Gastrocnemius medialis (tissue), 4 donors: ENCODE measurements around the gene GDI1.

Experiments used
- POLR2A ChIP-seq, 2 donors: fragments of 450-650 bp; IDR thresholded peaks; one replicate each; pipeline ENCODE4 v1.6.1; 2017; ENCODE audit warnings: antibody characterized with exemption in 2 of 2, mild to moderate bottlenecking in 2 of 2, moderate library complexity in 2 of 2
- TF ChIP-seq, protein P1 (sequence below), 5 experiments: fragments of 450-650 bp in 3 of 5; fragments of 200-600 bp in 2 of 5; sonication (generic) in 2 of 5; IDR thresholded peaks in 4 of 5; conservative IDR thresholded peaks in 1 of 5; 1 replicate in 4 of 5; 2 replicates in 1 of 5; pipeline ENCODE4 v1.5.1; 2016 to 2019; ENCODE audit warnings: antibody characterized with exemption in 5 of 5, mild to moderate bottlenecking in 3 of 5, moderate library complexity in 3 of 5

DNA sequence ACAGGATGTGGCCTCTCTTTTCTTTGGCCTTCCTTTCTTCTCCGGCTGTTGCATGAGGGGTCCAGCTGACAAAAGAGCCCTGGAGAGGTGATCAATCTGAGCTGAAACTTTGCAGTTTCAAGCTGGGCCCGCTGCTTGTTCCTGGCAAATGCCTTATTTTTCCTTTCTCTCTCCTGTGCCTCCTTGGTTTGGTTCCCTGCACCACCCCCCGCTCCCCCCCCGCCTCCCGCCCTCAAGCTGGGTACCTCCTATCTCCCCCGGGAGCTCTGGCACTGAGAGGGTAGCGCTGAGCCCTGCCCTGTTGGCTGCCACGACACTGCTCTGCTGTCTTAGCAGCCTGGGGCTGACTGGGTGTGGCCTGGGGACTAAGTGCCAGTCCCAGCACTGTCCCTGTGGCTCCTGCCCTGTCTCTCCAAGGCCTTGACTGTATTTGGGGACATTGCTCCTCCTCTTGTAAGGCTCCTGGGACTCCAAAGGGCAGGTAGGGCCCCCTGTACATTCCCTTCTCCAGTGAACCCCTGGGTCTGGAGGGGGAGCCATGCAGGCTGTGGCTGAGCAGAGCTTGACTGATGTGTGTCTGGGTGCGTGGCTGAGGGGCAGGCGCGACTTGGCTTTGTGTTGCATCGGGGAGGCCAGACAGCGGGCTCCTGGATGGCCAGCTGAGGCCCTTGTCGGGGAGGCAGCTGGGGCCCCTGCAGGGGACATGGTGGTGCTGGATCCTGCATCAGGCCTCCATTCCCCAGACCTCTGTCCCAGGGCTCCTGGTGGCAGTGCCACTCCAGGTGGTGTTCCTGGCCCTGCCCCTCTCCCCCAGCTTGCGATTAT is 22.2 kb downstream of the GDI1 start:
- TF ChIP-seq, protein P1, sequence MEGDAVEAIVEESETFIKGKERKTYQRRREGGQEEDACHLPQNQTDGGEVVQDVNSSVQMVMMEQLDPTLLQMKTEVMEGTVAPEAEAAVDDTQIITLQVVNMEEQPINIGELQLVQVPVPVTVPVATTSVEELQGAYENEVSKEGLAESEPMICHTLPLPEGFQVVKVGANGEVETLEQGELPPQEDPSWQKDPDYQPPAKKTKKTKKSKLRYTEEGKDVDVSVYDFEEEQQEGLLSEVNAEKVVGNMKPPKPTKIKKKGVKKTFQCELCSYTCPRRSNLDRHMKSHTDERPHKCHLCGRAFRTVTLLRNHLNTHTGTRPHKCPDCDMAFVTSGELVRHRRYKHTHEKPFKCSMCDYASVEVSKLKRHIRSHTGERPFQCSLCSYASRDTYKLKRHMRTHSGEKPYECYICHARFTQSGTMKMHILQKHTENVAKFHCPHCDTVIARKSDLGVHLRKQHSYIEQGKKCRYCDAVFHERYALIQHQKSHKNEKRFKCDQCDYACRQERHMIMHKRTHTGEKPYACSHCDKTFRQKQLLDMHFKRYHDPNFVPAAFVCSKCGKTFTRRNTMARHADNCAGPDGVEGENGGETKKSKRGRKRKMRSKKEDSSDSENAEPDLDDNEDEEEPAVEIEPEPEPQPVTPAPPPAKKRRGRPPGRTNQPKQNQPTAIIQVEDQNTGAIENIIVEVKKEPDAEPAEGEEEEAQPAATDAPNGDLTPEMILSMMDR (IDR thresholded peaks at IDR 0.05 in 4 of 5, conservative IDR thresholded peaks at IDR 0.05 in 1 of 5): no peak
- TF ChIP-seq POLR2A (IDR thresholded peaks at IDR 0.05): no peak
